HG02970 (cell line): ENCODE data around the gene ZSWIM6.
A peak's percentile ranks its signal among the peaks of the same experiment; 100 is the strongest.

ENCODE experiments used
- ATAC-seq: cut with Tn5 transposase; IDR thresholded peaks from one replicate; pipeline ENCODE4 v1.9.1; 2021; ENCODE audit warnings: mild to moderate bottlenecking, moderate library complexity, moderate number of reproducible peaks; ENCODE audit not compliant: unreplicated experiment, low FRiP score

ZSWIM6 gene

GRCh38 chr5:61331407-61332357, at the start of gene ZSWIM6:
ZSWIM6 (plus strand) TSS chr5:61332258; CDS start chr5:61332273, 15 bp downstream.
- ATAC-seq, result peak; percentile 84

GRCh38 chr5:61283471-61283870, 48.6 kb upstream of the ZSWIM6 start:
- ATAC-seq, result no peak

GRCh38 chr5:61285531-61285930, 46.5 kb upstream of the ZSWIM6 start:
- no peak for ATAC-seq

- ATAC-seq, result no peak
Observed at GRCh38 chr5:61286446-61287132, 45.5 kb upstream of the ZSWIM6 start.

GRCh38 chr5:61287474-61287873, 44.6 kb upstream of the ZSWIM6 start:
- no peak for ATAC-seq

- no peak for ATAC-seq
Observed at GRCh38 chr5:61289241-61289640, 42.8 kb upstream of the ZSWIM6 start.

GRCh38 chr5:61289669-61290306, 42.3 kb upstream of the ZSWIM6 start:
- ATAC-seq, result no peak

GRCh38 chr5:61290791-61291210, 41.3 kb upstream of the ZSWIM6 start:
- ATAC-seq, result no peak

- no peak for ATAC-seq
Observed at GRCh38 chr5:61292062-61292657, 39.9 kb upstream of the ZSWIM6 start.

- no peak for ATAC-seq
Observed at GRCh38 chr5:61293071-61293470, 39.0 kb upstream of the ZSWIM6 start.

- ATAC-seq, result no peak
Observed at GRCh38 chr5:61293873-61294272, 38.2 kb upstream of the ZSWIM6 start.

- ATAC-seq, result no peak
Observed at GRCh38 chr5:61295365-61295764, 36.7 kb upstream of the ZSWIM6 start.

GRCh38 chr5:61298066-61298465, 34.0 kb upstream of the ZSWIM6 start:
- no peak for ATAC-seq

- ATAC-seq, result no peak
Observed at GRCh38 chr5:61298580-61298979, 33.5 kb upstream of the ZSWIM6 start.

- ATAC-seq, result no peak
Observed at GRCh38 chr5:61299261-61299681, 32.8 kb upstream of the ZSWIM6 start.

- no peak for ATAC-seq
Observed at GRCh38 chr5:61301341-61302199, 30.5 kb upstream of the ZSWIM6 start.

GRCh38 chr5:61302200-61302563, 29.9 kb upstream of the ZSWIM6 start:
- no peak for ATAC-seq

- ATAC-seq, result no peak
Observed at GRCh38 chr5:61303346-61303745, 28.7 kb upstream of the ZSWIM6 start.

GRCh38 chr5:61304590-61305381, 27.3 kb upstream of the ZSWIM6 start:
- ATAC-seq, result no peak
